HepG2 (cell line): Measurements from ENCODE around the gene TRAPPC10. TPM values are rescaled to one million over a fixed set of nuclear protein-coding genes. Genes with fewer than 3 reads are reported as not detected.

Source experiments
- ATAC-seq: fragments of 200-7000 bp; cut with Tn5 transposase; 3 replicates; pipeline ENCODE4 v1.9.1; 2020; ENCODE audit warnings: mild to moderate bottlenecking, moderate library complexity
- BruUV-seq: library from RNA; stranded (reverse); fragments of 400-500 nt; replicated peaks from 2 replicates; lab custom pipeline; 2021; lab: Mats Ljungman, UMichigan
- CTCF ChIA-PET: fragments of 300-600 bp; formaldehyde crosslinking; extraction: SDS; loops from one replicate; lab custom pipeline; 2021; ENCODE audit warnings: low total read pairs, inconsistent platforms, low intra/inter-chr PET ratio; lab: Yijun Ruan, JAX
- POLR2A ChIA-PET: fragments of 350-600 bp; sonication (Branson Sonifier 250); formaldehyde crosslinking; loops from one replicate; lab custom pipeline; 2020; ENCODE audit warnings: antibody characterized with exemption, inconsistent platforms; lab: Yijun Ruan, JAX
- DNase-seq: peaks from one replicate; pipeline ENCODE4 v3.0.0-alpha.2; 2015; ENCODE audit warnings: low spot score
- FAIRE-seq: peaks from 3 replicates; lab custom pipeline; 2011; peaks lifted over from hg19 to GRCh38; lab: Jason Lieb, UNC
- H2AFZ ChIP-seq: one replicate; pipeline ENCODE4 v1.6.1; 2011; ENCODE audit warnings: low read length, inconsistent platforms
- H3K27ac ChIP-seq: fragments of 300-600 bp; 3 replicates; pipeline ENCODE4 v1.8.0; 2011; ENCODE audit warnings: mixed run types, mild to moderate bottlenecking, mixed read lengths, low read length, inconsistent platforms; ENCODE audit not compliant: insufficient read depth; ENCODE audit errors: extremely low read length
- H3K27me3 ChIP-seq, 2 experiments: fragments of 200-600 bp in 1 of 2; 2 replicates in 1 of 2; 3 replicates in 1 of 2; pipeline versions ENCODE4 v1.6.0 to v1.8.0; 2011; ENCODE audit warnings: low read length in 2 of 2, mild to moderate bottlenecking in 2 of 2, moderate library complexity in 2 of 2, inconsistent platforms in 1 of 2; ENCODE audit not compliant: insufficient read depth in 2 of 2, control insufficient read depth in 1 of 2
- H3K36me3 ChIP-seq, 2 experiments: fragments of 200-600 bp in 1 of 2; replicated peaks in 1 of 2; 2 replicates in 1 of 2; 3 replicates in 1 of 2; pipeline versions ENCODE4 v1.5.1 to v1.8.0; 2011; ENCODE audit warnings: low read length in 2 of 2, inconsistent platforms in 1 of 2; ENCODE audit not compliant: insufficient read depth in 2 of 2, control insufficient read depth in 1 of 2
- H3K4me1 ChIP-seq: 2 replicates; pipeline ENCODE4 v1.5.1; 2012; ENCODE audit warnings: low read length, inconsistent platforms; ENCODE audit not compliant: insufficient read depth
- H3K4me2 ChIP-seq: 2 replicates; pipeline ENCODE4 v1.6.0; 2011; ENCODE audit warnings: low read depth, low read length, inconsistent platforms
- H3K4me3 ChIP-seq, 3 experiments: fragments of 200-600 bp in 1 of 3; sonication (generic), shearing (Covaris generic) in 1 of 3; replicated peaks in 1 of 3; 2 replicates each; pipeline ENCODE4 v1.5.1; 2011 to 2016; ENCODE audit warnings: low read length in 3 of 3, inconsistent platforms in 2 of 3, low read depth in 2 of 3, mild to moderate bottlenecking in 2 of 3, control low read depth in 1 of 3, mixed read lengths in 1 of 3; ENCODE audit not compliant: insufficient read depth in 1 of 3
- H3K79me2 ChIP-seq: one replicate; pipeline ENCODE4 v1.6.1; 2011; ENCODE audit warnings: low read length, inconsistent platforms; ENCODE audit not compliant: insufficient read depth
- H3K9ac ChIP-seq: 2 replicates; pipeline ENCODE4 v1.6.0; 2011; ENCODE audit warnings: mild to moderate bottlenecking, low read depth, low read length, inconsistent platforms; ENCODE audit not compliant: insufficient read depth
- H3K9me3 ChIP-seq: 2 replicates; pipeline ENCODE4 v1.5.1; 2012; ENCODE audit warnings: mild to moderate bottlenecking, low read length
- H4K20me1 ChIP-seq: 2 replicates; pipeline ENCODE4 v1.6.0; 2011; ENCODE audit warnings: inconsistent platforms, mild to moderate bottlenecking, low read length, moderate library complexity; ENCODE audit not compliant: insufficient read depth
- ARID4A ChIP-seq: sonication (generic); formaldehyde crosslinking; IDR thresholded peaks from 2 replicates; pipeline ENCODE4 v1.5.0; 2020; ENCODE audit warnings: mild to moderate bottlenecking, missing genetic modification reagents, borderline replicate concordance
- BCL6 ChIP-seq: IDR thresholded peaks from 2 replicates; pipeline ENCODE4 v1.6.1; 2016; ENCODE audit warnings: missing genetic modification reagents, missing compliant biosample characterization
- CHD4 ChIP-seq: fragments of 200-600 bp; sonication (generic); IDR thresholded peaks from 2 replicates; pipeline ENCODE4 v1.7.0; 2017; ENCODE audit warnings: mild to moderate bottlenecking, low read length, borderline replicate concordance
- ERF ChIP-seq: IDR thresholded peaks from 2 replicates; pipeline ENCODE4 v1.6.1; 2018; ENCODE audit warnings: missing biosample characterization, missing genetic modification reagents
- JUND ChIP-seq: sonication (generic); formaldehyde crosslinking; IDR thresholded peaks from 2 replicates; pipeline ENCODE4 v1.8.0; 2022; ENCODE audit warnings: mild to moderate bottlenecking, missing genetic modification reagents
- KDM6A ChIP-seq: IDR thresholded peaks from 2 replicates; pipeline ENCODE4 v1.6.1; 2016; ENCODE audit warnings: low read depth
- MIER2 ChIP-seq: IDR thresholded peaks from 2 replicates; pipeline ENCODE4 v1.6.1; 2016; ENCODE audit warnings: missing biosample characterization, missing genetic modification reagents
- PCBP1 ChIP-seq: fragments of 200-400 bp; formaldehyde crosslinking; IDR thresholded peaks from 2 replicates; pipeline ENCODE4 v1.6.1; 2017; ENCODE audit warnings: mild to moderate bottlenecking, low read depth, low read length, borderline replicate concordance
- RFX1 ChIP-seq: fragments of 450-650 bp; IDR thresholded peaks from 2 replicates; pipeline ENCODE4 v1.6.1; 2017
- TFDP1 ChIP-seq: IDR thresholded peaks from 2 replicates; pipeline ENCODE4 v1.6.1; 2016; ENCODE audit warnings: missing compliant biosample characterization, missing genetic modification reagents, borderline replicate concordance
- TRIM22 ChIP-seq: fragments of 450-650 bp; IDR thresholded peaks from 2 replicates; pipeline ENCODE4 v1.6.1; 2017
- ZMYM2 ChIP-seq: sonication (generic); formaldehyde crosslinking; IDR thresholded peaks from 2 replicates; pipeline ENCODE4 v1.8.0; 2022; ENCODE audit warnings: mild to moderate bottlenecking, missing genetic modification reagents
- ZNF263 ChIP-seq: sonication (generic); formaldehyde crosslinking; IDR thresholded peaks from 2 replicates; pipeline ENCODE4 v1.4.0; 2020; ENCODE audit warnings: missing genetic modification reagents
- ZNF432 ChIP-seq: sonication (generic); formaldehyde crosslinking; IDR thresholded peaks from 2 replicates; pipeline ENCODE4 v1.5.0; 2020; ENCODE audit warnings: missing genetic modification reagents, mild to moderate bottlenecking, borderline replicate concordance
- ZNF460 ChIP-seq: sonication (generic); formaldehyde crosslinking; IDR thresholded peaks from 2 replicates; pipeline ENCODE4 v1.5.1; 2020; ENCODE audit warnings: missing genetic modification reagents, mild to moderate bottlenecking, borderline replicate concordance
- ZNF549 ChIP-seq: sonication (generic); formaldehyde crosslinking; IDR thresholded peaks from 2 replicates; pipeline ENCODE4 v1.5.0; 2020; ENCODE audit warnings: missing genetic modification reagents
- ZNF574 ChIP-seq: sonication (generic); formaldehyde crosslinking; IDR thresholded peaks from 2 replicates; pipeline ENCODE4 v1.4.0; 2020; ENCODE audit warnings: missing genetic modification reagents
- ZNF878 ChIP-seq: sonication (generic); formaldehyde crosslinking; IDR thresholded peaks from 2 replicates; pipeline ENCODE4 v1.8.1; 2023; ENCODE audit warnings: mild to moderate bottlenecking, missing genetic modification reagents, moderate library complexity
- WGBS: methylation state at CpG from one replicate; pipeline ENCODE4 v1.1.6; 2017; ENCODE audit warnings: low lambda C conversion rate; 5-methylcytosine and 5-hydroxymethylcytosine counted together
- in situ Hi-C: cut with HindIII; loops from 2 replicates; pipeline ENCODE4 v1.10.0; 2017; ENCODE audit warnings: low pct_unique_long_range_greater_than_20kb; ENCODE audit not compliant: extremely low pct_ligation_motif_present
- intact Hi-C: fragments of 100-400 bp; cut with micrococcal nuclease; formaldehyde crosslinking; loops from one replicate; pipeline ENCODE4 v1.10.0; 2022; ENCODE audit not compliant: unreplicated experiment
- polyA plus RNA-seq, 8 experiments: library from polyadenylated mRNA; depleted of rRNA in 3 of 8; stranded (reverse) in 7 of 8; unstranded in 1 of 8; fragments of >200 nt; fragmentation: Illumina TruSeq in 4 of 8; extraction: Trizol in 4 of 8; gene quantifications; 2 replicates each; pipeline versions ENCODE4 v1.2.1 to v1.2.3, GENCODE V29; 2011 to 2016; ENCODE audit warnings: low read depth in 4 of 8, missing spikeins in 1 of 8, mixed read lengths in 1 of 8; ENCODE audit not compliant: insufficient read depth in 1 of 8
- total RNA-seq, 5 experiments: library from RNA; depleted of rRNA; stranded (reverse); fragments of >200 nt; fragmentation: Illumina TruSeq; extraction: Trizol; gene quantifications; 2 replicates each; pipeline ENCODE4 v1.2.3, GENCODE V29; 2016; ENCODE audit warnings: low read depth in 1 of 5

TRAPPC10 gene
- total and polyA plus RNA-seq, 2 of the 13 experiments (the other 11 are each of a cell fraction or from before 2014, with no cell fraction given): 10.6 to 16.5 TPM

- H3K36me3 ChIP-seq: peaks cover 11 to 32% of the 10 kb centered on the region in 2 experiments; a peak in 3 of 5 replicates
- H3K27ac ChIP-seq: no peak overlapping the region
- no peaks in the 10 kb centered on the region for H3K79me2 ChIP-seq
- no peaks in the 10 kb centered on the region for H3K9me3 ChIP-seq
- ATAC-seq (no peak), DNase-seq (no peak), FAIRE-seq (no peak)
- H3K4me2 ChIP-seq: no peak overlapping the region
- no peak overlapping the region for H3K9ac ChIP-seq
- no peaks in the 10 kb centered on the region for H4K20me1 ChIP-seq
- TF ChIP-seq TFDP1 (CRISPR knock-in tag): no peak
- no peak for TF ChIP-seq ZNF263
- no peak for TF ChIP-seq ZNF574 (CRISPR knock-in tag)
- no peak for TF ChIP-seq CHD4
- TF ChIP-seq ZMYM2 (CRISPR knock-in tag): no peak
- TF ChIP-seq JUND: no peak
- TF ChIP-seq KDM6A (CRISPR knock-in tag): no peak
- no peak for TF ChIP-seq ZNF460 (CRISPR knock-in tag)
- TF ChIP-seq ARID4A: no peak
- no peak for TF ChIP-seq ZNF878 (CRISPR knock-in tag)
- TF ChIP-seq ZNF432 (CRISPR knock-in tag): no peak
- TF ChIP-seq ZNF549 (CRISPR knock-in tag): no peak
- no peak for TF ChIP-seq TRIM22
- TF ChIP-seq PCBP1: no peak
- no peak for TF ChIP-seq RFX1
- TF ChIP-seq ERF (CRISPR knock-in tag): no peak
- no peak for TF ChIP-seq BCL6 (CRISPR knock-in tag)
- no peak for TF ChIP-seq MIER2
- TF ChIP-seq, all 625 proteins: peak for 0
- in situ Hi-C loops (no loop called here), intact Hi-C loops (no loop called here)
- ChIA-PET POLR2A (no interaction called here), CTCF (no interaction called here)
- H3K4me1 ChIP-seq: no peaks in the 10 kb centered on the region
- no peak overlapping the region for H3K4me3 ChIP-seq
- H2AFZ ChIP-seq: no peak overlapping the region
- no peaks in the 10 kb centered on the region for H3K27me3 ChIP-seq
- WGBS: over 99% methylated on average over 5 of the region's 9 CpGs
- no TSS peak for BruUV-seq
Observed at GRCh38 chr21:44093761-44094160, 81.7 kb downstream of the TRAPPC10 start.
